ENCODE data around the gene PLN.

Gene PLN

GRCh38 chr6:118606858-118607257 lies 58.8 kb downstream of the PLN start:
- no peak overlapping the region for H3K4me3 ChIP-seq (replicated peaks; ENCODE audit: low read depth, low read length)
- no peak for DNase-seq (ENCODE audit: low read depth)
- TF ChIP-seq CTCF (IDR thresholded peaks at IDR 0.05; ENCODE audit: low read length, missing control alignments), result no peak
